Spinal cord (tissue), 10 donors: Measurements from ENCODE around the gene ECEL1. TPM values are rescaled to one million over a fixed set of nuclear protein-coding genes. Genes with fewer than 3 reads are reported as not detected.
A peak's percentile ranks its signal among the peaks of the same experiment; 100 is the strongest.

Experiments used
- DNase-seq, 6 donors: peaks; one replicate each; pipeline versions ENCODE4 v3.0.0 to v3.0.0-alpha.2; 2013 to 2015; ENCODE audit warnings: low spot score in 6 of 6, low read depth in 4 of 6
- H3K27ac ChIP-seq: one replicate; pipeline ENCODE4 v1.5.1; 2013; ENCODE audit warnings: low read depth, low read length, control low read depth
- H3K27me3 ChIP-seq: one replicate; pipeline ENCODE4 v1.6.1; 2013; ENCODE audit warnings: low read length; ENCODE audit not compliant: control insufficient read depth, insufficient read depth
- H3K36me3 ChIP-seq: one replicate; pipeline ENCODE4 v1.6.1; 2013; ENCODE audit warnings: low read length; ENCODE audit not compliant: control insufficient read depth, insufficient read depth
- H3K4me1 ChIP-seq: one replicate; pipeline ENCODE4 v1.6.1; 2013; ENCODE audit warnings: low read length; ENCODE audit not compliant: control insufficient read depth, insufficient read depth
- H3K4me3 ChIP-seq: one replicate; pipeline ENCODE4 v1.5.1; 2013; ENCODE audit warnings: low read depth, low read length, control low read depth
- H3K9me3 ChIP-seq: one replicate; pipeline ENCODE4 v1.6.1; 2013; ENCODE audit warnings: low read length; ENCODE audit not compliant: control insufficient read depth, insufficient read depth
- WGBS: methylation state at CpG from one replicate; pipeline ENCODE4 v1.1.5; 2013; ENCODE audit warnings: missing lambda C conversion rate; ENCODE audit not compliant: insufficient coverage; 5-methylcytosine and 5-hydroxymethylcytosine counted together
- polyA plus RNA-seq, 2 donors: library from polyadenylated mRNA; unstranded; fragments of 120-200 nt; gene quantifications; one replicate each; pipeline ENCODE4 v1.2.1, GENCODE V29; 2013; ENCODE audit not compliant: insufficient read length in 2 of 2
- total RNA-seq, 2 donors: library from RNA; depleted of rRNA in 1 of 2; stranded (reverse); fragments of 120-200 nt in 1 of 2; fragments of >200 nt in 1 of 2; gene quantifications; one replicate each; pipeline versions ENCODE4 v1.2.3 to v1.2.4, GENCODE V29; 2013 to 2014
- donor health status: healthy.

Gene ECEL1
- total and polyA plus RNA-seq, 4 donors, result 23.5 to 82.6 (median 52.8) TPM

GRCh38 chr2:232501794-232502390 is 14.3 kb upstream of the ECEL1 start:
- peaks cover 47% of the 10 kb centered on the region for H3K4me1 ChIP-seq
- WGBS, result 10% methylated on average over 8 of the region's 10 CpGs
- no peak overlapping the region for H3K27ac ChIP-seq
- no peak overlapping the region for H3K4me3 ChIP-seq
- DNase-seq, result peak in 1 of 6 donors; percentile 79
- H3K36me3 ChIP-seq, result no peaks in the 10 kb centered on the region
- no peaks in the 10 kb centered on the region for H3K9me3 ChIP-seq
- H3K27me3 ChIP-seq, result peaks cover 20% of the 10 kb centered on the region

- H3K36me3 ChIP-seq, result no peaks in the 10 kb centered on the region
- H3K27ac ChIP-seq, result no peak overlapping the region
- peaks cover 47% of the 10 kb centered on the region for H3K4me1 ChIP-seq
- peaks cover 20% of the 10 kb centered on the region for H3K27me3 ChIP-seq
- no CpG with 5 or more reads among the region's 9 CpGs for WGBS
- H3K4me3 ChIP-seq, result no peak overlapping the region
- peak in 1 of 6 donors; percentile 34 for DNase-seq
- H3K9me3 ChIP-seq, result no peaks in the 10 kb centered on the region
Observed at GRCh38 chr2:232501331-232501771, 13.7 kb upstream of the ECEL1 start.

GRCh38 chr2:232498452-232498851 is 10.8 kb upstream of the ECEL1 start:
- peaks cover 4% of the 10 kb centered on the region for H3K27me3 ChIP-seq
- WGBS, result 96% methylated on average over 3 of the region's 3 CpGs
- no peaks in the 10 kb centered on the region for H3K36me3 ChIP-seq
- H3K9me3 ChIP-seq, result no peaks in the 10 kb centered on the region
- peaks cover 40% of the 10 kb centered on the region for H3K4me1 ChIP-seq
- no peak for DNase-seq
- no peak overlapping the region for H3K4me3 ChIP-seq
- H3K27ac ChIP-seq, result no peak overlapping the region

DNA sequence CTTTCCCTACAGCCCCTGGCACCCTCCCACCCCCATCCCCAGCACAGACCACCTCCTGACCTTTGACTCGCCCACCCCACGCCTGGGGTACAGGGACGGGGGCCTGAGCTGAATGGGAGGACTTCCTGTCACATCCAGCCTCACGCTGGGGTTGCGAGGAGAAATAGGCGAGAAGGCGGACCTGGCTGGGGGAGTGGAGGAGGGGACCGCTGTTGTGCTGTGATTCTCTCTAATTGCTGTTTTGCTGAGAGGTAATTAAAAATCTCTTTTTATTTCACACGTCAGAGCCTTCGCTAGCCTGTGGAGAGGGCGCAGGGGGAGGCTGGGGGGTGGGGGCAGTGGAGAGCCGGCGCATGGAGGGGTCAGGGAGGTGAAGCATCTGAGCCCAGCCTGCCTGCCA is 9.7 kb upstream of the ECEL1 start:
- no peaks in the 10 kb centered on the region for H3K36me3 ChIP-seq
- no peak overlapping the region for H3K27ac ChIP-seq
- no peaks in the 10 kb centered on the region for H3K9me3 ChIP-seq
- H3K27me3 ChIP-seq, result no peaks in the 10 kb centered on the region
- peak in 1 of 6 donors; percentile 76 for DNase-seq
- H3K4me3 ChIP-seq, result no peak overlapping the region
- 59% methylated on average over 9 of the region's 13 CpGs for WGBS
- peaks cover 32% of the 10 kb centered on the region for H3K4me1 ChIP-seq

DNA sequence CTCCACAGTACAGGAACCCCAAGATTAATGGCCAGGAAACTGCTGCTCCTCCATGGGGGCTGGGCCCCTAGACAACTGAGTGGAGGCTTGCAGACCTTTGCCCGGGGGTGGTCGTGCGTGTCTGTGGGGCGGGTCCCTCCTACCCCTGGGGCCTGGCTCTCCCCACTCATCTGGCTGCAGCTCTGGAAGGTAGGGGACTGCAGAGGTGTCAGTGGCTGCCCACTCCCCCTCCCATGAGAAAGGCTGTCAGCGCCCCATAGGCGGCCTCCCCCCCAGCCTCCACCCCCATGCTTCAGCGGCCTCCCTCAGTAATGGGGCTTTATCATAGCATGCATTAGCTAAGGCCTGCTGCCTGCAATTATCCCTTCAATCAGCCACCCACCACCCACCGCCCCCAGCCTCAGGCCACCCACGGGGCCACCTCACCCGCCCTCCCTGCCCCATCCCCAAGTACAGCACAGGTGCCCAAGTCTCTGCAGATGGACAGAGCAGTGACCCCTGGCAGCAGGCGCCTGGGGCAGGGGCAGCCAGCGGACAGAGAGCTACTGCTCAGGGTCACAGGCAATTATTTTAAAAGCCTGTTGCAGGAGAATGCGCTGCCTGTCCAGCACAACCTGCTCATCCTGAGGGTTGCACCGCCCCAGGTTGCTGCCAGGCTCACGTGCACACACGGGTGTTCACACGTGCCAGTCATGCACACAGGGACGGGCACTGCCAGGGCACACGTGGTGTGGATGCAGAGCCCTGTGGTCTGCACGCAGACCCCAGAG is 9.1 kb upstream of the ECEL1 start:
- H3K36me3 ChIP-seq, result no peaks in the 10 kb centered on the region
- H3K27me3 ChIP-seq, result no peaks in the 10 kb centered on the region
- H3K4me3 ChIP-seq, result no peak overlapping the region
- DNase-seq, result no peak
- WGBS, result 71% methylated on average over 13 of the region's 20 CpGs
- H3K27ac ChIP-seq, result no peak overlapping the region
- H3K9me3 ChIP-seq, result no peaks in the 10 kb centered on the region
- peaks cover 26% of the 10 kb centered on the region for H3K4me1 ChIP-seq

- Histone ChIP-seq H3K27me3 (no peaks in the 10 kb centered on the region), H3K9me3 (no peaks in the 10 kb centered on the region), H3K27ac (no peak overlapping the region), H3K4me3 (no peak overlapping the region), H3K4me1 (peaks cover 19% of the 10 kb centered on the region), H3K36me3 (no peaks in the 10 kb centered on the region)
- DNase-seq, result no peak
- 98% methylated on average over 5 of the region's 7 CpGs for WGBS
Observed at GRCh38 chr2:232495292-232495691, 7.7 kb upstream of the ECEL1 start.

GRCh38 chr2:232494542-232494941 is 6.9 kb upstream of the ECEL1 start:
- Histone ChIP-seq H3K9me3 (no peaks in the 10 kb centered on the region), H3K4me1 (peaks cover 23% of the 10 kb centered on the region), H3K4me3 (no peak overlapping the region), H3K36me3 (no peaks in the 10 kb centered on the region), H3K27ac (no peak overlapping the region), H3K27me3 (peaks cover 3% of the 10 kb centered on the region)
- no CpG with 5 or more reads among the region's 5 CpGs for WGBS
- peak in 1 of 6 donors; percentile 35 for DNase-seq

DNA sequence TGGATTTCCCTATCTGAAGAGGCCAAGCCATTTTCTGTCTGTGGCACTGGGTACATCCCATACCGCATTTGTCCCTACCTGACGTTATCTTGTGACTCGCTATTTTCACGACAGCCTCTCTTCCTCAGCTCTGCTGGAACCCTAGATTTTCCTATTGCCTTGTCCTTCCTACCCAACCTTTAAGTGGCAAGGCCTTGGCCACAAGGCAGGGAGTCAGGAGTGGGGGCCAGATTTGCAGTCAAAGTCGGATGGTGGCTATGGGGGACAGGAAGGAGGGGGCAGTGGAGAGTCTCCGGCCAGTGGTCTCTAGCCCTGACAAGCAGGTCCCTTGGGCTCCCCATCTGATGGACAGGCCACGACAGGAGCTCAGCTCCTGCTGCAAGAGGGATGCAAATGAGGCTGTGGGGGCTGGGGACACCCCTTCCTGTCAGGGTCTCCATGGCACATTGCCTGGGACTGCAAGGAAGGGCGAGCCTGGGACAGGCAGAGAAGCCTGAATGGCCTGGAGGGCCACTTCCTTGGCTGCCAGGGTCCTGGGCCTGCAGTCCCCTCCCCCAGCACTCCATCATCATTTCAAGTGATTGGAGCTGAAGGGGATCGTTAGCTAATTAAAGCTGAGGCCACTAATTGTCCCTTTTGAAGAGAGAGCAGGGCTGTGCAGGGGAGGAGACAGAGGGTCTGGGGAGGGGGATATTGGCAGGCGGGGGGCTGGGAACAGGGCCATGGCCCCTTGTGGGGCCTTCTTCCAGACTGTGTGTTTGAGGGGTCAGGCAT is 6.3 kb upstream of the ECEL1 start:
- H3K27ac ChIP-seq, result no peak overlapping the region
- H3K4me3 ChIP-seq, result no peak overlapping the region
- WGBS, result 68% methylated on average over 8 of the region's 10 CpGs
- no peaks in the 10 kb centered on the region for H3K36me3 ChIP-seq
- H3K27me3 ChIP-seq, result peaks cover 4% of the 10 kb centered on the region
- H3K9me3 ChIP-seq, result no peaks in the 10 kb centered on the region
- peak in 1 of 6 donors; percentile 54 for DNase-seq
- H3K4me1 ChIP-seq, result peaks cover 23% of the 10 kb centered on the region

DNA sequence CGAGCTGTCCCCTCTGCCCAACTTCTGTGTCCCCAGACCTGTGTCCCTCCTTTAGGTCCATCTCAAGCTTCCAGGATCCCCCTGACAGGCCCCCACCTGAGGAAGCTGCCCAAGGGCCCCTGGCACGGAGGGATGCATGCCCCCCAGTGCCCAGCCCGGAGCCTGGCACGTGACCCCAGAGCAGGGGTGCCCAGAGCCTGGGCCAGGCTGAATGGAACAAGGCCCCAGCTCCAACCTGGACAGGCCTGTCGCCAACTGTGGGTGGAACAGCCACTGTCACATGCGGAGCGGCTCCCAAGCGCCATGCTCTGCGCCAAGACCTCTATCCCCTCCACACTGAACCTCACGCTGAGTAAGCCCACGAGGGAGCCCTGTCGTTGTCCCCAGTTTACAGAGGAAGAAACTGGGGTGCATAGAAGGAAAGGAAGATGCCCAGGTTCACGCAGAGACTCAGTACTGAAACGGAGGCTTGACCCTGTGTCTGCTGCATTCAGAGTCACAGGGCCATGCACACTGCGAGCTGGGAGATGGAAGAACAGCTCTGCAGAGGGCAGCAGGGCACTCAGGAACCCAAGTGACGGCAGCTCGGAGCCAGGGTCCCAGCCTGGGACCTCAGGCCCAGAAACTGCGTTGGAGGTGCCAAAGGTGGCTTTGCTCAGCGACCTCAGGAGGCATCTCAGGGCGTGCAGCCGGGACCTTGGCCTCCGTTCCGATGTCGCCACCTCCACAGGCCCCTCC is 5.5 kb upstream of the ECEL1 start:
- Histone ChIP-seq H3K4me1 (peaks cover 27% of the 10 kb centered on the region), H3K9me3 (no peaks in the 10 kb centered on the region), H3K4me3 (no peak overlapping the region), H3K36me3 (no peaks in the 10 kb centered on the region), H3K27me3 (peaks cover 9% of the 10 kb centered on the region), H3K27ac (no peak overlapping the region)
- WGBS, result 89% methylated on average over 18 of the region's 24 CpGs
- no peak for DNase-seq
